ENCODE data around the gene PEX1. TPM values are rescaled to one million over a fixed set of nuclear protein-coding genes. Genes with fewer than 3 reads are reported as not detected.

PEX1 gene
- total and polyA plus RNA-seq, 2 experiments from 2014 or later: 22.5 to 25.4 TPM

- no peak for TF ChIP-seq ZNF462 (CRISPR knock-in tag; IDR thresholded peaks at IDR 0.05)
- no peak for TF ChIP-seq POLR2AphosphoS5 (IDR thresholded peaks at IDR 0.05; ENCODE audit: low read depth)
- TF ChIP-seq NANOG (IDR thresholded peaks at IDR 0.05; ENCODE audit: borderline replicate concordance): no peak
- TF ChIP-seq REST (IDR thresholded peaks at IDR 0.05; ENCODE audit: unreplicated experiment): no peak
- TF ChIP-seq EZH2phosphoT487 (IDR thresholded peaks at IDR 0.05; ENCODE audit: unreplicated experiment): no peak
- TF ChIP-seq ZNF331 (CRISPR knock-in tag; IDR thresholded peaks at IDR 0.05; ENCODE audit: low read depth): no peak
- no peak for TF ChIP-seq CREB1 (CRISPR knock-in tag; IDR thresholded peaks at IDR 0.05; ENCODE audit: low read depth)
- TF ChIP-seq JUNB (IDR thresholded peaks at IDR 0.05; ENCODE audit: unreplicated experiment): no peak
These were observed 68.2 kb downstream of the PEX1 start (continued) for GRCh38 chr7:92460109-92460508.

Measured in GM23338 (cell line).